Left ventricle myocardium inferior (tissue), 1 donor: ENCODE results near the gene NUDT12. TPM values are rescaled to one million over a fixed set of nuclear protein-coding genes. Genes with fewer than 3 reads are reported as not detected.
A peak's percentile ranks its signal among the peaks of the same experiment; 100 is the strongest.

Experiments used
- DNase-seq: peaks from one replicate; pipeline ENCODE4 v3.0.0-alpha.2; 2020
- H3K27ac ChIP-seq: fragments of 200-600 bp; replicated peaks from 2 replicates; pipeline ENCODE4 v1.8.0; 2021
- H3K27me3 ChIP-seq: fragments of 200-600 bp; 2 replicates; pipeline ENCODE4 v1.8.0; 2021; ENCODE audit warnings: low read depth
- H3K36me3 ChIP-seq: fragments of 200-600 bp; 2 replicates; pipeline ENCODE4 v1.8.0; 2021
- H3K4me1 ChIP-seq: fragments of 200-600 bp; 2 replicates; pipeline ENCODE4 v1.8.0; 2021
- H3K4me3 ChIP-seq: fragments of 200-600 bp; 2 replicates; pipeline ENCODE4 v1.8.0; 2021; ENCODE audit warnings: mild to moderate bottlenecking, moderate library complexity
- H3K9me3 ChIP-seq: fragments of 200-600 bp; replicated peaks from 2 replicates; pipeline ENCODE4 v1.8.0; 2021
- CTCF ChIP-seq: fragments of 200-600 bp; IDR thresholded peaks from 2 replicates; pipeline ENCODE4 v1.8.0; 2021; ENCODE audit warnings: antibody characterized with exemption, mild to moderate bottlenecking, borderline replicate concordance
- intact Hi-C: fragments of 100-400 bp; cut with micrococcal nuclease; formaldehyde crosslinking; loops from one replicate; pipeline ENCODE4 v1.11.0; 2022
- long read RNA-seq: library from polyadenylated mRNA; unstranded; transcript quantifications from one replicate; pipeline ENCODE4 v2.0.0, GENCODE V29; 2021
- total RNA-seq: library from RNA; stranded (reverse); fragmentation: NEBNext Ultra II Directional; extraction: Animal tissue kit (Norgen Biotek cat#: 25700); gene quantifications from one replicate; pipeline ENCODE4 v1.2.1, GENCODE V29; 2021
- donor health status: DM: no; HTN: yes; CAD: no; lungs with severe emphysema.

NUDT12 gene
- total RNA-seq, result 13.6 TPM
- long read RNA-seq, transcript NUDT12-201 (7 exons, 3,492 nt), result major isoform, 8 of 17 reads
- long read RNA-seq, partial matches to known transcripts, result 1 of 17 reads
- long read RNA-seq, other reads (novel, unspliced or antisense), result 5 of 17 reads

GRCh38 chr5:103562453-103563157 lies at the start of gene NUDT12:
TSS of gene NUDT12 (minus strand) at chr5:103562789. CDS start at chr5:103560248, 2,541 bp downstream.
- peak within 1 kb of the TSS; percentile 80 for H3K4me3 ChIP-seq
- peak within 1 kb of the TSS; percentile 92 for H3K27ac ChIP-seq
- intact Hi-C loops, result no loop called here

GRCh38 chr5:103607346-103607745 lies 44.8 kb upstream of the NUDT12 start:
- Histone ChIP-seq H3K9me3 (no peaks in the 10 kb centered on the region), H3K4me3 (no peak overlapping the region), H3K27me3 (no peaks in the 10 kb centered on the region), H3K4me1 (no peaks in the 10 kb centered on the region), H3K27ac (no peak overlapping the region), H3K36me3 (no peaks in the 10 kb centered on the region)
- intact Hi-C loops, result no loop called here
- DNase-seq, result no peak
- TF ChIP-seq CTCF, result no peak

More at GRCh38 chr5:103562453-103563157, at the start of gene NUDT12:
- Histone ChIP-seq H3K9me3 (no peaks in the 10 kb centered on the region), H3K36me3 (peaks cover 2% of the 10 kb centered on the region), H3K27me3 (no peaks in the 10 kb centered on the region), H3K4me1 (peaks cover 14% of the 10 kb centered on the region)
- no peak for TF ChIP-seq CTCF
- peak; percentile 65 for DNase-seq

- no peak overlapping the region for H3K27ac ChIP-seq
- no peaks in the 10 kb centered on the region for H3K27me3 ChIP-seq
- intact Hi-C loops, result no loop called here
- H3K9me3 ChIP-seq, result no peaks in the 10 kb centered on the region
- H3K4me3 ChIP-seq, result no peak overlapping the region
- no peak for DNase-seq
- no peak for TF ChIP-seq CTCF
- H3K36me3 ChIP-seq, result no peaks in the 10 kb centered on the region
- H3K4me1 ChIP-seq, result no peaks in the 10 kb centered on the region
Measured at GRCh38 chr5:103605277-103605676, 42.7 kb upstream of the NUDT12 start.

GRCh38 chr5:103602438-103602837 lies 39.8 kb upstream of the NUDT12 start:
- H3K27ac ChIP-seq, result no peak overlapping the region
- TF ChIP-seq CTCF, result no peak
- no peak for DNase-seq
- no peak overlapping the region for H3K4me3 ChIP-seq
- H3K27me3 ChIP-seq, result no peaks in the 10 kb centered on the region
- H3K4me1 ChIP-seq, result no peaks in the 10 kb centered on the region
- no peaks in the 10 kb centered on the region for H3K36me3 ChIP-seq
- intact Hi-C loops, result no loop called here
- no peaks in the 10 kb centered on the region for H3K9me3 ChIP-seq

GRCh38 chr5:103601314-103601713 lies 38.7 kb upstream of the NUDT12 start:
- Histone ChIP-seq H3K36me3 (no peaks in the 10 kb centered on the region), H3K27ac (no peak overlapping the region), H3K4me3 (no peak overlapping the region), H3K4me1 (no peaks in the 10 kb centered on the region), H3K27me3 (no peaks in the 10 kb centered on the region), H3K9me3 (no peaks in the 10 kb centered on the region)
- DNase-seq, result no peak
- TF ChIP-seq CTCF, result no peak
- intact Hi-C loops, result no loop called here
